GM19043 (cell line): ENCODE data around the gene RDM1.
"Not testable (repeated sequence)": the region's sequence is repeated elsewhere in the genome, so short reads cannot be mapped to it uniquely, and the experiment has no call there.

ENCODE experiments used
- ATAC-seq: cut with Tn5 transposase; IDR thresholded peaks from one replicate; pipeline ENCODE4 v1.9.1; 2021; ENCODE audit warnings: low read depth; ENCODE audit not compliant: unreplicated experiment

Gene RDM1

GRCh38 chr17:35930211-35931065 lies at the start of gene RDM1:
Gene RDM1, minus strand, starts transcription at chr17:35930773. Its CDS starts 46 bp downstream, at chr17:35930727.
- no peak for ATAC-seq

GRCh38 chr17:35978346-35978745 lies 47.8 kb upstream of the RDM1 start:
- no peak for ATAC-seq

GRCh38 chr17:35977509-35977908 lies 46.9 kb upstream of the RDM1 start:
- ATAC-seq = no peak

GRCh38 chr17:35973333-35974260 lies 43.0 kb upstream of the RDM1 start:
- ATAC-seq = no peak

- no peak for ATAC-seq
Measured at GRCh38 chr17:35972945-35973332, 42.4 kb upstream of the RDM1 start.

- ATAC-seq = no peak
Measured at GRCh38 chr17:35972535-35972934, 42.0 kb upstream of the RDM1 start.

- ATAC-seq = no peak
Measured at GRCh38 chr17:35972066-35972465, 41.5 kb upstream of the RDM1 start.

GRCh38 chr17:35969558-35970380 lies 39.2 kb upstream of the RDM1 start:
- ATAC-seq = no peak

- no peak for ATAC-seq
Measured at GRCh38 chr17:35968520-35969054, 38.0 kb upstream of the RDM1 start.

GRCh38 chr17:35965272-35965671 lies 34.7 kb upstream of the RDM1 start:
- ATAC-seq = no peak

- ATAC-seq = no peak
Measured at GRCh38 chr17:35963663-35964062, 33.1 kb upstream of the RDM1 start.

GRCh38 chr17:35953720-35954119 lies 23.1 kb upstream of the RDM1 start:
- ATAC-seq = no peak

- no peak for ATAC-seq
Measured at GRCh38 chr17:35949401-35949800, 18.8 kb upstream of the RDM1 start.

GRCh38 chr17:35948092-35948491 lies 17.5 kb upstream of the RDM1 start:
- ATAC-seq = no peak

GRCh38 chr17:35947156-35947585 lies 16.6 kb upstream of the RDM1 start:
- no peak for ATAC-seq

- no peak for ATAC-seq
Measured at GRCh38 chr17:35944151-35944550, 13.6 kb upstream of the RDM1 start.

GRCh38 chr17:35943537-35943936 lies 13.0 kb upstream of the RDM1 start, which contains the start of gene LYZL6:
Gene LYZL6, minus strand, starts transcription at chr17:35943713. Its CDS starts 4,357 bp downstream, at chr17:35939356.
- ATAC-seq = no peak

GRCh38 chr17:35942588-35943186 lies 12.1 kb upstream of the RDM1 start:
- no peak for ATAC-seq

- not testable (repeated sequence) for ATAC-seq
Measured at GRCh38 chr17:35938492-35938891, 7.9 kb upstream of the RDM1 start.

- no peak for ATAC-seq
Measured at GRCh38 chr17:35936063-35936462, 5.5 kb upstream of the RDM1 start.
